Mesendoderm (in vitro differentiated cells): Measurements from ENCODE around the gene PEPD.

Source experiments
- DNase-seq: peaks from one replicate; pipeline ENCODE4 v3.0.0; 2013
- H2AK5ac ChIP-seq: 2 replicates; pipeline ENCODE4 v1.6.1; 2013; ENCODE audit warnings: low read length, inconsistent platforms
- H2BK120ac ChIP-seq: 2 replicates; pipeline ENCODE4 v1.6.1; 2013; ENCODE audit warnings: low read depth, mild to moderate bottlenecking, low read length, moderate library complexity, mixed read lengths
- H2BK15ac ChIP-seq: replicated peaks from 2 replicates; pipeline ENCODE4 v1.6.1; 2013; ENCODE audit warnings: low read depth, mild to moderate bottlenecking, moderate library complexity
- H2BK5ac ChIP-seq: 2 replicates; pipeline ENCODE4 v1.6.1; 2013; ENCODE audit warnings: low read length, inconsistent platforms
- H3K18ac ChIP-seq: 2 replicates; pipeline ENCODE4 v1.6.1; 2013; ENCODE audit warnings: mild to moderate bottlenecking, low read length, mixed read lengths
- H3K23ac ChIP-seq: one replicate; pipeline ENCODE4 v1.6.1; 2013; ENCODE audit warnings: low read length
- H3K27ac ChIP-seq: 2 replicates; pipeline ENCODE4 v1.5.1; 2013; ENCODE audit warnings: low read depth, mild to moderate bottlenecking, inconsistent platforms, low read length, moderate library complexity
- H3K27me3 ChIP-seq: 2 replicates; pipeline ENCODE4 v1.6.1; 2013; ENCODE audit warnings: low read length, control low read depth, mild to moderate bottlenecking, inconsistent platforms; ENCODE audit not compliant: insufficient read depth, poor library complexity
- H3K36me3 ChIP-seq: 2 replicates; pipeline ENCODE4 v1.6.1; 2013; ENCODE audit warnings: low read length, inconsistent platforms; ENCODE audit not compliant: control insufficient read depth, insufficient read depth
- H3K4ac ChIP-seq: one replicate; pipeline ENCODE4 v1.6.1; 2013; ENCODE audit warnings: low read depth, mild to moderate bottlenecking, low read length, moderate library complexity
- H3K4me1 ChIP-seq: 2 replicates; pipeline ENCODE4 v1.6.1; 2013; ENCODE audit warnings: low read depth, low read length, inconsistent platforms; ENCODE audit not compliant: control insufficient read depth
- H3K4me2 ChIP-seq: 2 replicates; pipeline ENCODE4 v1.6.1; 2013; ENCODE audit warnings: low read length
- H3K4me3 ChIP-seq: 2 replicates; pipeline ENCODE4 v1.5.1; 2013; ENCODE audit warnings: mild to moderate bottlenecking, low read length
- H3K56ac ChIP-seq: one replicate; pipeline ENCODE4 v1.6.1; 2013; ENCODE audit warnings: low read length
- H3K79me1 ChIP-seq: 2 replicates; pipeline ENCODE4 v1.6.1; 2013; ENCODE audit warnings: low read length, inconsistent platforms
- H3K79me2 ChIP-seq: 2 replicates; pipeline ENCODE4 v1.6.1; 2013; ENCODE audit warnings: mild to moderate bottlenecking, low read length; ENCODE audit not compliant: control insufficient read depth, insufficient read depth
- H3K9ac ChIP-seq: 2 replicates; pipeline ENCODE4 v1.6.1; 2013; ENCODE audit warnings: low read length, inconsistent platforms
- H4K5ac ChIP-seq: one replicate; pipeline ENCODE4 v1.6.1; 2013; ENCODE audit warnings: low read length
- H4K8ac ChIP-seq: one replicate; pipeline ENCODE4 v1.6.1; 2013; ENCODE audit warnings: low read depth, mild to moderate bottlenecking, control low read depth, low read length, moderate library complexity
- WGBS: extraction: QIAGEN DNeasy Blood & Tissue Kit; methylation state at CpG from one replicate; pipeline ENCODE4 v1.1.7; 2013; ENCODE audit warnings: low lambda C conversion rate, missing lambda C conversion rate; ENCODE audit not compliant: insufficient coverage; ENCODE audit errors: extremely low coverage; 5-methylcytosine and 5-hydroxymethylcytosine counted together

Gene PEPD

GRCh38 chr19:33429891-33430673 lies 91.5 kb downstream of the PEPD start:
- H4K5ac ChIP-seq: no peak overlapping the region
- H3K4me3 ChIP-seq: no peak overlapping the region
- H3K9ac ChIP-seq: no peak overlapping the region
- H3K4ac ChIP-seq: no peak overlapping the region
- H2AK5ac ChIP-seq: no peak overlapping the region
- H2BK5ac ChIP-seq: no peak overlapping the region
- H2BK15ac ChIP-seq: no peak overlapping the region
- H2BK120ac ChIP-seq: no peak overlapping the region
- no CpG with 5 or more reads among the region's 17 CpGs for WGBS
- H3K79me1 ChIP-seq: no peaks in the 10 kb centered on the region
- no peaks in the 10 kb centered on the region for H3K27me3 ChIP-seq
- DNase-seq: no peak
- H3K27ac ChIP-seq: no peak overlapping the region
- no peak overlapping the region for H3K4me2 ChIP-seq
- no peaks in the 10 kb centered on the region for H3K4me1 ChIP-seq
- no peak overlapping the region for H4K8ac ChIP-seq
- H3K56ac ChIP-seq: no peak overlapping the region
- no peaks in the 10 kb centered on the region for H3K36me3 ChIP-seq
- no peak overlapping the region for H3K18ac ChIP-seq
- H3K23ac ChIP-seq: no peak overlapping the region
- H3K79me2 ChIP-seq: no peaks in the 10 kb centered on the region

DNA sequence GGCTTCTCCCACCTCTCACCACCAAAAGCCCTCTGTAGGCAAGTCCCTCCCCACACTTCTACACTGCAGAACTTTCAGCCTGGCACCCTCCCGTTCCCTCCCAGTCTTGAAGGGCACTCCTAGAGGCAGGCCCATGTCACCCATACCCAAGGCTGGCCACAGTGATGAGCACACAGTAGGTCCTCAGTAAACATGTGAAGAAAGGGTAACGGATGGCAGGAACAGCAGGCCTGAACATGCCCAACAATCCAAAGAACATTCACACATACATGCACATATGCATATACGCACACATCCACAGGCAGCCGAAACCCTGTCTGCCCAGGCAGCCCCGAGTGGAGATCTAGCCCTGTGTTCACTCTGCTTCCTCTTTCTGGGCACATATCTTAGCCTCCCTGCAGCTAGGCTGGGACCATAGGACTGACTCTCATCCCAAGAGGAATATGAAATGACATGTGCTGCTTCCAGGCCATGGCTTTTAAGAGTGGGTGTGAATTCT lies 92.9 kb downstream of the PEPD start:
- WGBS: no CpG with 5 or more reads among the region's 5 CpGs

DNA sequence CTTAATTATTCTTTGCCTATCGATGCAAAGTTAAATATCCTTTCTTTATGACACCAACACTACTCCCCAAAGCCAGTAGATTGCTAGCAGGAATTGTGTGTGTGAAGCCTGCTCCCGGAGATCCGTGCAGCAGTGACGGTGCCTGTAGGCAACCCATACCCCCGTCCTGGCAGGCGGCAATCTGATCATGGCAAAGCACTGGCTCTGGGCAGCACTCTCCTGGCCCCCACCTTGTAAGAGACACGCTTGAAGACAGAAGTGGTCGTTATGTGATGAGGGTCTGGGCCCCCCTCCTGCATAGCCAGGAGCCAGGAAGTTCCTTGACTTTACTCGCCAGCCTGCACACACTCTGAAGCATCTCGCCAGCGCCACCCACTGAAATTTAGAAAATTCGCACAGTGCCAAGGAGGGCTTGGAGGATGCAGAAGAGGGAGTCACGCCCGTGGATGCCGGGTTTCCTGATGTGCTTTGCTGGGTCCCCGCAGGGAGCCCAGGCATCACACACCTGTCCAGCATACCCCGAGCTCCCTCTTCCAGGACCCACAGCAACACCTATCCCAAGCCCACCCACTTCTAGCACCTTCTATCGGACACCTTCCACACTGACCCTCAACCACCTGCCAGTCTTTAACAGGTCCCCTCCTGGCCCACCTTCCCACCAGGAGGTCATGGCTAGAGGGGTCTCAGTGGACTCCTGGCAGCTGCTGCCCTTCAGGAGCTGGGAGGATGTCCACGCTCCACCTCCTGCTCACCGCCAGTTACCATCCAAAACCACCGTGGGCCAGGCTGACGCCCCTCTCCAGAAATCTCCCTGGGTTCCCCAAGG lies 93.6 kb downstream of the PEPD start:
- Histone ChIP-seq H2BK5ac (no peak overlapping the region), H2BK120ac (no peak overlapping the region), H3K79me1 (no peaks in the 10 kb centered on the region), H3K36me3 (no peaks in the 10 kb centered on the region), H3K27me3 (no peaks in the 10 kb centered on the region), H4K5ac (no peak overlapping the region), H3K23ac (no peak overlapping the region), H3K4me1 (no peaks in the 10 kb centered on the region), H3K27ac (no peak overlapping the region), H3K4me2 (no peak overlapping the region), H3K79me2 (no peaks in the 10 kb centered on the region), H3K4ac (no peak overlapping the region), H3K56ac (no peak overlapping the region), H3K4me3 (no peak overlapping the region), H2AK5ac (no peak overlapping the region), H3K18ac (no peak overlapping the region), H3K9ac (no peak overlapping the region), H4K8ac (no peak overlapping the region), H2BK15ac (no peak overlapping the region)
- no CpG with 5 or more reads among the region's 22 CpGs for WGBS
- no peak for DNase-seq

More for the DNA sequence above, 92.9 kb downstream of the PEPD start:
- no peak overlapping the region for H3K4me3 ChIP-seq
- no peak overlapping the region for H3K9ac ChIP-seq
- H3K4me2 ChIP-seq: no peak overlapping the region
- H2BK5ac ChIP-seq: no peak overlapping the region
- H3K4ac ChIP-seq: no peak overlapping the region
- H2AK5ac ChIP-seq: no peak overlapping the region
- no peaks in the 10 kb centered on the region for H3K79me2 ChIP-seq
- no peaks in the 10 kb centered on the region for H3K27me3 ChIP-seq
- no peaks in the 10 kb centered on the region for H3K79me1 ChIP-seq
- no peak overlapping the region for H3K23ac ChIP-seq
- H2BK15ac ChIP-seq: no peak overlapping the region
- no peak overlapping the region for H3K56ac ChIP-seq
- no peak overlapping the region for H4K5ac ChIP-seq
- H3K36me3 ChIP-seq: no peaks in the 10 kb centered on the region
- DNase-seq: no peak
- no peak overlapping the region for H4K8ac ChIP-seq
- H3K18ac ChIP-seq: no peak overlapping the region
- H3K4me1 ChIP-seq: no peaks in the 10 kb centered on the region
- H3K27ac ChIP-seq: no peak overlapping the region
- H2BK120ac ChIP-seq: no peak overlapping the region

DNA sequence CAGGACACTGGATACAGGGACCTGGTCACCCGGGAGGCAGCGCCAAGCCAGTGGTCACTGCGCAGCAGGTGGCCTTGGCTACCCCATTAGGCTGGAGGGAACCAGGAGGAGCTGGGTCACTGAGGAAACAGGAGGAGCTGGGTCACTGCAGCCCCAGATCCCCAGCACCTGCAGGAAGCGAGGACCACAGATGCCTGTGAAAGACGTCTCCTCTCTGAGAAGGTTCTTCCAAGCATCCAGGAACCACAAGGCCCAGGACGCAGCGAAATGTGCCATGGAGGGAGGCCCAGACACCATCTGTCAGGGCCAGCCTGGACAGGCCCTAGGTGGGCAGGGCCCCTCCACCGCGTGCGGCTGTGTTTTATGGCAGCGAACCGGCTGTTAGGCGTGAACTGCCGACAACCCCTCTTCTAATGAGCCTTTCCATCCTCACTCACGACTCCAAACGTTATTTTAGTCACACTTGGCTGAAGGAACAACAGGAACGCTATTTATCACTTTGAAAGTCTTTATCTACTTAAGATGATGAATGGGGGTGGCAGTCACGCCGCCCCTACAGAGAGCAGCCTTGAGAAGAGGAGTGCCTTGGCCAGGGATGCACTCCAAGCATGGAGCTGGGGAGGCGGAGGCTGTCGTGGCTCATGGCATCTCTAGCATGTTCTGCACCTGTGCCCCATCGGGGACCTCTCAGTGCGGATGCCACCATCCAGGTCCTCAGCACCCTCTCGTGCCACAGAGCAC lies 94.8 kb downstream of the PEPD start:
- Histone ChIP-seq H3K79me2 (no peaks in the 10 kb centered on the region), H3K79me1 (no peaks in the 10 kb centered on the region), H3K23ac (no peak overlapping the region), H3K56ac (no peak overlapping the region), H3K27ac (no peak overlapping the region), H3K27me3 (no peaks in the 10 kb centered on the region), H2BK15ac (no peak overlapping the region), H3K4me1 (no peaks in the 10 kb centered on the region), H2BK5ac (no peak overlapping the region), H2BK120ac (no peak overlapping the region), H4K8ac (no peak overlapping the region), H3K36me3 (no peaks in the 10 kb centered on the region), H3K18ac (no peak overlapping the region), H3K4me2 (no peak overlapping the region), H3K9ac (no peak overlapping the region), H4K5ac (no peak overlapping the region), H3K4me3 (no peak overlapping the region), H2AK5ac (no peak overlapping the region), H3K4ac (no peak overlapping the region)
- WGBS: no CpG with 5 or more reads among the region's 24 CpGs
- no peak for DNase-seq

DNA sequence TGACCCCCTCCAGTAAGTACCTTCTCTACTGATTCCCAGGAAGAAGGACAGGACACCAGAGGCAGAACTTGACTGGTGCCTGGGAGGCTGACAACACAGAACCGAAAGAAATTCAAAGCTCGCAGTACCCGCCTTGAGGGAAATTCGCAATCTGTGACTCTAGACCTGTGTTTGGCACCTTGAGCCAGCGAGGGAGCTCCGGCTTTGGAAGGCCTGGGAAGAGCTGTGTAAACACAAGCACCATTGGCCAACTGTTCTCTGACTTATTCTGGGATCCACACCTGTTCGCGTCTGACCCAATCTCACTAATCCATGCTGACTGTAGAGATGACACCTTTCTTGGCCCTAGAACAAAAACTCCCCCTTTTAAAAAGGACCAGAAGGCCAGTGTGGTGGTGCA lies 97.4 kb downstream of the PEPD start:
- Histone ChIP-seq H2BK5ac (no peak overlapping the region), H3K79me1 (no peaks in the 10 kb centered on the region), H3K18ac (no peak overlapping the region), H3K56ac (no peak overlapping the region), H3K27me3 (no peaks in the 10 kb centered on the region), H4K5ac (no peak overlapping the region), H3K27ac (no peak overlapping the region), H3K23ac (no peak overlapping the region), H3K4me1 (no peaks in the 10 kb centered on the region), H3K4me3 (no peak overlapping the region), H2BK120ac (no peak overlapping the region), H3K4ac (no peak overlapping the region), H3K9ac (no peak overlapping the region), H3K4me2 (no peak overlapping the region), H3K36me3 (no peaks in the 10 kb centered on the region), H3K79me2 (no peaks in the 10 kb centered on the region), H2BK15ac (no peak overlapping the region), H2AK5ac (no peak overlapping the region), H4K8ac (no peak overlapping the region)
- no peak for DNase-seq
- no CpG with 5 or more reads among the region's 8 CpGs for WGBS
